Activated naive CD4-positive, alpha-beta T cell treated with anti-CD3 and anti-CD28 coated beads, Interleukin-2, amount 50 U/mL, for 16 hours (primary cell): ENCODE results near the gene KCNH1.
"Not testable (repeated sequence)": the region's sequence is repeated elsewhere in the genome, so short reads cannot be mapped to it uniquely, and the experiment has no call there.

Experiments
- DNase-seq: peaks from one replicate; pipeline ENCODE4 v3.0.0-alpha.2; 2020

Gene KCNH1

GRCh38 chr1:211092955-211093354, 41.0 kb downstream of the KCNH1 start:
- DNase-seq, result no peak

- no peak for DNase-seq
Observed at GRCh38 chr1:211091867-211092266, 42.1 kb downstream of the KCNH1 start.

- no peak for DNase-seq
Observed at GRCh38 chr1:211089536-211089935, 44.4 kb downstream of the KCNH1 start.

- no peak for DNase-seq
Observed at GRCh38 chr1:211088156-211088555, 45.8 kb downstream of the KCNH1 start.

- DNase-seq, result no peak
Observed at GRCh38 chr1:211082824-211083223, 51.1 kb downstream of the KCNH1 start.

GRCh38 chr1:211081447-211081846, 52.5 kb downstream of the KCNH1 start:
- not testable (repeated sequence) for DNase-seq

GRCh38 chr1:211068976-211069375, 65.0 kb downstream of the KCNH1 start:
- no peak for DNase-seq

GRCh38 chr1:211066781-211067384, 67.1 kb downstream of the KCNH1 start:
- DNase-seq, result no peak

GRCh38 chr1:211041838-211042237, 92.1 kb downstream of the KCNH1 start:
- DNase-seq, result not testable (repeated sequence)

- no peak for DNase-seq
Observed at GRCh38 chr1:211037095-211037494, 96.9 kb downstream of the KCNH1 start.

GRCh38 chr1:211036381-211037060, 97.4 kb downstream of the KCNH1 start:
- DNase-seq, result no peak

- no peak for DNase-seq
Observed at GRCh38 chr1:211035821-211036380, 98.0 kb downstream of the KCNH1 start.

GRCh38 chr1:211033921-211034525, 99.9 kb downstream of the KCNH1 start:
- DNase-seq, result no peak

- no peak for DNase-seq
Observed at GRCh38 chr1:211024901-211025300, 109.0 kb downstream of the KCNH1 start.

GRCh38 chr1:211019266-211019665, 114.7 kb downstream of the KCNH1 start:
- no peak for DNase-seq

GRCh38 chr1:211018690-211019089, 115.3 kb downstream of the KCNH1 start:
- DNase-seq, result no peak

GRCh38 chr1:211017075-211017718, 116.8 kb downstream of the KCNH1 start:
- DNase-seq, result no peak

- no peak for DNase-seq
Observed at GRCh38 chr1:211014275-211014674, 119.7 kb downstream of the KCNH1 start.

GRCh38 chr1:211013346-211014240, 120.4 kb downstream of the KCNH1 start:
- no peak for DNase-seq

- not testable (repeated sequence) for DNase-seq
Observed at GRCh38 chr1:211011128-211011527, 122.8 kb downstream of the KCNH1 start.

GRCh38 chr1:211009944-211010343, 124.0 kb downstream of the KCNH1 start:
- no peak for DNase-seq

- no peak for DNase-seq
Observed at GRCh38 chr1:211007830-211008229, 126.1 kb downstream of the KCNH1 start.
